ENCODE results near the gene ZNF775.
A peak's percentile ranks its signal among the peaks of the same experiment; 100 is the strongest.
"Not testable (repeated sequence)": the region's sequence is repeated elsewhere in the genome, so short reads cannot be mapped to it uniquely, and the experiment has no call there.

The ZNF775 gene

DNA sequence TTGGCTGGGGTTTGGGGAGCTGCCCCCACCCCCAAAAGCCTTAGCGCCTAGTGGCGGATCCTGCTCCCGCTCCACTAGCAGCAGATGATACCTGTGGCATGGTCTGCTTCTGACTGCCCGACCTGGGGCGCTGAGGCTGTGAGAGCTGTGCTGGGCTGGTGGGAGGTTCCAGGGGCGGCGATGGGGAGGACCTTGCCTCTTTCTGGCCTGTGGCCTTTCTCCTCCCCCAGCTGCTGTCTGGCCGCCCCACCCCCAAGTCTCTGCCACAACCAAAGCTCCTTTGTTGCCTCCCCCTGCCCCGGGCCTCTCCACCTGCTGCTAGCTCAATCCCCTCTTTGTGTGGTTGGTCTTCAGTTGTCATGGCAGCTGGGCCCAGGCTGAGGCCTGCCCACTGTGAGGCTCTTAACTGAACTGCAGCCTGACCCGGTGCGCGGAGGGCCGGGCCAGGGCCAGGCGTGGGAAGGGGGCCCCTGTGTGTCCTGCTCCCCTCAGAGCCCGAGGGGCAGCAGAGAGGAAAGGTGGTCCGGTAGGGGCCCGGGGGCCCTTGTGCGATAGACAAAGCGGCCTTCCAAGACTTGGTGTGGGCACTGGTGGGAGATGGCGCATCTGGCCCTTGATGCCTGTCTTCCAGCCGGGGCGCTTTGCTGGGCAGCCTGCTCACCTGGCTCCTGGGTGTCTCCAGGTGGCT, 4.7 kb downstream of the ZNF775 start:
- DNase-seq = peak; percentile 97 to 98

GRCh38 chr7:150384406-150385301, 5.5 kb downstream of the ZNF775 start:
- peak in 1 of 2 donors; percentile 35 for DNase-seq

GRCh38 chr7:150385302-150385723, 6.2 kb downstream of the ZNF775 start:
- DNase-seq = peak in 1 of 2 donors; percentile 17

DNA sequence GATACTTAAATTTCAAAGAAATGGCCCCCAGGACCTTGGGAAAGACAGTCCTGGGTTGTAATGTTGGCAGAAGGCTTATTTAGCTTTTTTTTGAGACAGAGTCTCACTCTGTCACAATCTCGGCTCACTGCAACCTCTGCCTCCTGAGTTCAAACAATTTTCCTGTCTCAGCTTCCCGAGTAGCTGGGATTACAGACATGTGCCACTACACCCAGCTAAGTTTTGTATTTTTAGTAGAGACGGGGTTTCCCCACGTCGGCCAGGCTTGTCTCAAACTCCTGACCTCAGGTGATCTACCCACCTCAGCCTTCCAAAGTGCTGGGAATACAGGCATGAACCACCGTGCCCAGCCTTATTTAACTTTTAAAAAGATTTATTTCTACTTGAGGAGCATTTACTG, 6.8 kb downstream of the ZNF775 start:
- not testable (repeated sequence) for DNase-seq

GRCh38 chr7:150388306-150388705, 9.2 kb downstream of the ZNF775 start:
- no peak for DNase-seq

- DNase-seq = peak; percentile 78 to 79
These were observed 9.8 kb downstream of the ZNF775 start for GRCh38 chr7:150388709-150389531.

DNA sequence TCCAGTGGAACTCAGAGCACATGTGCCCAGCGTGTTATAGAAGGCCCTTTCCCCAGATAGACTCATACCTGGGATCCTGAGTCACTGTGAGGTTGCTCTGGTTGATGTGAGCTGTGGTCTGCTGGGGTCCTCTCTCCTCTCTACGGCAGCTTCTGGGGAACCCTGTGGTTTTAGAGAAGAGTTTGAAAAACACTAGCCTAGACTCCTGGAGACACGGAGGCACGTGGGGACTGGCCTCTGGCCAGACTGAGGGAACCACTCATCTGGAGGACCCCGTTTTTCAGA, 10.3 kb downstream of the ZNF775 start:
- DNase-seq = no peak

DNA sequence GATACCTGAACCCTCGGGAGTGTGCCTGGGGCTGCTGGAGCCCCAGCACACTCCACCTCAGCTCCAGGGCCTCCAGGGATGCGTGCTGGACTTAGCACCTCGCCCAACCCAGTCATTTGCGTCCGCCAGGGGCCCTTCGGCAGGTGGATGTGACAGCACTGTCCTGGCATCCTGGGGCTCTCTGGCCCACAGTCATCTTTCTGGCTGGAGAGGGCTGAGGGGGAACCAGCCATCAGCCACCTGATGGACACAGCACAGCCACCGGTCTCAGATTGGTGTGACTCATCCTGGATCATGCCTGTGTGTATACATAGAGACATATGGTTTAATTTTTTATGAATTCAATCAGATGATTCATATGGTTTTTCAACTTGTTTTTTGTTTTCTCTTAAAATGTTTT, 11.1 kb downstream of the ZNF775 start:
- DNase-seq = no peak

DNA sequence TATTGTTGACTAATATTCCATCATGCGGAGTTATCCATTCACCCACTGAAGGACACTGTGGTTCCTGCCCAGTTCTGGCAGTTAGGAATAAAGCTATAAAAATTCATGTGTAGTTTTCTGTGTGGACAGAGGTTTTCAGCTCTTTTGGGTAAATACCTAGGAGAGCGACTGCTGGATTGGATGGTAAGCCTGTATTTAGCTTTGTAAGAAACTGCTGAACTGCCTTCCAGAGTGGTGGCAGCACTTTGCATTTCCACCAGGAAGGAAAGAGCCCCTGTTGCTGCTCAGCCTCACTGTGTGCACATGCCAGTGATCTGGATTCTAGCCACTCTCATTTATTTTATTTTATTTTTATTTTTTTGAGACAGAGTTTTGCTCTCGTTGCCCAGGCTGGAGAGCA, 14.2 kb downstream of the ZNF775 start:
- no peak for DNase-seq

DNA sequence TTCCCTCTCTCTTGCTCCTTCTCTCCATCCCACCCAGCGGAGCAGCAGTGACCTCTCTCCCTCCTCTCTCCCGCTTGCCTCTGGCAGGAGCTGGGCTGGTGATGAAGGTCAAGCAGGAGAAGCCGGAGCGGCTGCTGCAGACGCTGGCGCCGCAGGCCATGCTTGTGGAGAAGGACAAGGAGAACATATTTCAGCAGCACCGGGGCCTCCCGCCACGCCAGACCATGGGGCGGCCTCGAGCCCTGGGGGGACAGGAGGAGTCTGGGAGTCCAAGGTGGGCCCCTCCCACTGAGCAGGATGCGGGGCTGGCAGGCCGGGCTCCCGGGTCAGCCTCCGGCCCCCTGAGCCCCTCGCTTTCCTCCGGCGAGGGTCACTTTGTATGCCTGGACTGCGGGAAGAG, 17.3 kb downstream of the ZNF775 start:
- DNase-seq = no peak

- no peak for DNase-seq
These were observed 17.7 kb downstream of the ZNF775 start for GRCh38 chr7:150396851-150397260.

GRCh38 chr7:150397346-150398107, 18.4 kb downstream of the ZNF775 start:
- no peak for DNase-seq

DNA sequence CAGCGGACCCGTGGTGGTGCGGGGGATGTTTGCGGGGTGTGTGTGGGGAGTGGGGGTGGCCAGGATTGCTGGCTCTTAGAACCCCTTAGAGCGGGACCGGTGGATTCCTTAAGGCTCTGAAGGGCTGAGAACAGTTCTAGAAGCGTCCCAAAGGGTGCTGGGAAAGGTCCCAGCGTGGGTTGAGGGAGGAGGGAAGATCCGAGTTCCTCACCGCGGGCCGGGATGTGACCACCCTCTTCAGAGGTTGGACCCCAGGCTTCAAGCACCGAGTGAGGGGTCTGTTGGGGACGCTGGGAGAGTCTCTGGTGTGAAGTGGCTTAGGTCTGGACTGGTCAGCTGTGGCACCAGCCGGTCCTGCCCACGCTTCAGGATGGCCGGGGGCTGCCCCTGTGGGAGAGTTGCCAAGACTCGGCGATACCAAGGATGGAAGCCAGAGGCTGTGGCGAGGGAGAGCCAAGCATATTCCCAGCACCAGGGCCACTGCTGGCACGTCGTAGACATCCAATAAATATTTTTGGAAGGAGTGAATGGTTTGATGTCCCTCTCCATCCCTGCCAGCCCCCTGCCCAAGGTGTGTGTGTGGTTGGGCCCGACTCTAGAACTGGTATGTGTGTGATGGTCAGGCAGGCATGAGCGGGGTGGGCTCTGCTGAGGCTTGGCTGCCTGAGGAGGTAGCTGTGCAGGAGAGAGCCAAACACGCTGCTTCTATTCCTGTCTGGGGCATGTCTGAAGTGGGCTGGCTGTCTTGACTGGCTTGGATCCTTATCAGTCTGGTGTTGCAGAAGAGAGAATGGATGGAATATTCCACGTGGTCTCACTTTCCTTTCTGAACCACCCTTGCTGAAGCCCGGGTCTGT, 19.2 kb downstream of the ZNF775 start:
- no peak for DNase-seq

- DNase-seq = no peak
These were observed 19.8 kb downstream of the ZNF775 start for GRCh38 chr7:150398965-150399320.

- DNase-seq = no peak
These were observed 20.4 kb downstream of the ZNF775 start for GRCh38 chr7:150399421-150400007.

GRCh38 chr7:150400008-150400787, 21.1 kb downstream of the ZNF775 start:
- DNase-seq = no peak

DNA sequence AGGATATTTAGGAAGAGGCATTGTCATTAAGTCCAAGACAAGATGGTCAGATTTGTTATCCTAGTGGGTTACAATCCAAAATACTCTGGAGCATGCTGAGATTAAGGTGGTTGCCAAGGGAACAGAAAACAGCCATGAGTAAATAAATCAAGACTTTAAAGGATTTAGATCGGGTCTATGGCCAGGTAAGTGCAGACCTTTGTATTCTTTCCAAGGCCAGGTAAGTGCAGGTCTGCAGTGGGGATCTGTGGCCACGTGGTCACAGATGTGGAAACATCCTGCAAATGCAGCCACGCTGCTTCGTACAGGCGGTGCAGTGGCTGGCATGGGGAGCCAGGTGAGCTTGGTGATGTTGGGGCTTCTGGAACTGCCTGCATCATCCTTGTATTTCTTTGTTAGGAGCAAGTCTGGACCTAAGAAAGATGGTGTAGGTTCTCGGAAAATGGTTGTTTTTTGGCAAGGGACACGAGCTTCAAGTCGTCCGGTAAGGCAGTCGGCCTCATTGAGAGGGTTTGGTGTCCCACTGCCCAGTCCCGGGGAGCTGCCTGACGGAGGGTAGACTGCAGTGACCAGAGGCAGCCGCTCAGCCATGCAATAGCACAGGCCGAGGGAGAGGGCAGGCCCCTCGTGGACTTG, 21.8 kb downstream of the ZNF775 start:
- DNase-seq = no peak

DNA sequence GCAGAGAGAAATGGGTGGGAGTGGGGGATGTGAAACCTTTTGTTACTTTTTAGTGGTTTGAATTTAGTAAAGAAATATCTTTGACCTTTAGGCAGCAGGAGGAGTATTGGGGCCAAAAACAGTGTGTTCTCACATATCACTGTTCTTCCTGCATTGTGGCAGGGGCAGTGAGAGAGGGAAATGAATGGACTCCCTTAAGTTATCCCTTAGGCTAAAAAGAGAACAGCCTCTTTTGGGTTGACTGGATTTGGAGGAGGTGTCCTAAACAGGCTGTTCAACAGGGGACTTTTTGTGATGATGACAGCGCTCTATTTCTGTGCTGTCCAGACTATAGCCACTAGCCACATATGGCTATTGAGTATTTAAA, 22.3 kb downstream of the ZNF775 start:
- no peak for DNase-seq

- DNase-seq = no peak
These were observed 22.9 kb downstream of the ZNF775 start for GRCh38 chr7:150401861-150402631.

Measured in hippocampal formation (tissue), 2 donors.